HG03575 (cell line): Measurements from ENCODE around the gene ALKBH8.
"Not testable (repeated sequence)": the region's sequence is repeated elsewhere in the genome, so short reads cannot be mapped to it uniquely, and the experiment has no call there.

Experiments used
- ATAC-seq: cut with Tn5 transposase; IDR thresholded peaks from one replicate; pipeline ENCODE4 v1.9.1; 2021; ENCODE audit not compliant: unreplicated experiment, insufficient number of reproducible peaks, low FRiP score; ENCODE audit errors: extremely low read depth

The ALKBH8 gene

DNA sequence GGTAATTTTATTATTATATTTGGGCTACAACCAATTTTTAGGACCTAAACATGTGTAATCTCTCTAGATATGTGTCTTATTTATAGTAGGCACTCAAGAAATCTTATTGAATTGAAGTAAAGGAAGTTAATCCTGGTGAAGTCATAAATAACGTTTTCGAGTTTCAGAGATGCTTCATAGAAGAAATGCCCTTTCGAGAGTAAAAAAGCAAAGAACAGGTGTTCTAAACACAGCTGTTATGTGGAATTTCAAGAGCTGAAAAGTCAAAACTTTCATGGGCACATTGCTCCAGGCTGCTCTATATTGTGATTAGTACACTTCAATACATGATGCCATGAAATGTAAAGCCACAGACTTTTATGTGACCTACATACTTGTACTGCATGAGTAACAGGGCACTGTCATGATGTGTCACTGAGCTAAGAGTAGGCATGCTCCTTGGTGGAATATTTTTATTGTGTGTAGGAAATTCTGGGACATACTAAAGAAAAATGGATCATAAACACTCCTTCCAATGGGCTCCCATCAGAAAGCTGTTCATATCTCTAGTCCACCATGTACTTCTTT lies 18.2 kb upstream of the ALKBH8 start:
- no peak for ATAC-seq

DNA sequence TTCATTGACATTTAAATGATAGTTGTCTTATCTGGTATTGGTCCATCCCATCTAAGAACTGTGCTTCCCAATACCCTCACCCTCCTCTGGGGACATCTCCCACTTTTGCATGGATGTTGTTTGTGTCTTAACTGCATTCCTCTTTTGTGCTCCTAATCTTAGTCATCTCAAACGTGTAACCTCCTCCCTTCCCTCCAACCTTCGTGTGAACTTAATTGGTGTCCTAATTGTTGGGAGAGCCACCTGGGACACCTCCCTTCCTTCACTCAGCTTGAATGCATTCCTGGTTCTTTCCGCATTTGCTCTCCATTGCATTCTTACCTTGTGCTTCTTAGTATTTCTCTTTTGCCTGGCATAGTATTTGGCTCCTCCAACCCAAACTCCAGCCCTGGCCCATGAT lies 15.6 kb upstream of the ALKBH8 start:
- no peak for ATAC-seq

DNA sequence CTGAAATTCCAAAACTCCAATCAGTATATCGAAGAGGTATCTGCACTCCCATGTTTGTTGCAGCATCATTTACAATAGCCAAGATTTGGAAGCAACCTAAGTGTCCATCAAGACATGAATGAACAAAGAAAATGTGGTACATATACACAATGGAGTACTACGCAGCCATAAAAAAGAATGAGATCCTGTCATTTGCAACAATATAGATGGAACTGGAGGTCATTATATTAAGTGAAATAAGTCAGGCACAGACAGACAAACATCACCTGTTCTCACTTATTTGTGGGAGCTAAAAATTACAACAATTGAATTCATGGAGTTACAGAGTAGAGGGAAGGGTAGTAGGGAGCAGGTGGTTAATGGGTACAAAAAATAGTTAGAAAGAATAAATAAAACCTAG lies 13.6 kb upstream of the ALKBH8 start:
- ATAC-seq: not testable (repeated sequence)

DNA sequence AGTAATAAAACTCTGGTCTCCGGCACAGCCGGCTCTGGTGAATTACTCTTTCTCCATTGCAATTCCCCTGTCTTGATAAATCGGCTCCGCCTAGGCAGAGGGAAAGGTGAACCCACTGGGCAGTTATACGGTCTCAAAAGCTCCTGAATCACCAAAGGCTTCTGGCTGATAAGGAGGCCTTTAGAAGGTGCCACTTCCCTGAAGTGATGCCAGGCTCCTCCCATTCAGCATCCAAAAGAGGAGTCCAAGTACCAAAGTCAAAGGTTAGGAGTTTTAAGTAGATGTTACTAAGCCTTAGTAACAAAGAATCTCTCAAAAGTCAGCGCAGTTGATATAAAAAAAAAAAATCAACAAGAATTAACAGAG lies 11.8 kb upstream of the ALKBH8 start:
- no peak for ATAC-seq

DNA sequence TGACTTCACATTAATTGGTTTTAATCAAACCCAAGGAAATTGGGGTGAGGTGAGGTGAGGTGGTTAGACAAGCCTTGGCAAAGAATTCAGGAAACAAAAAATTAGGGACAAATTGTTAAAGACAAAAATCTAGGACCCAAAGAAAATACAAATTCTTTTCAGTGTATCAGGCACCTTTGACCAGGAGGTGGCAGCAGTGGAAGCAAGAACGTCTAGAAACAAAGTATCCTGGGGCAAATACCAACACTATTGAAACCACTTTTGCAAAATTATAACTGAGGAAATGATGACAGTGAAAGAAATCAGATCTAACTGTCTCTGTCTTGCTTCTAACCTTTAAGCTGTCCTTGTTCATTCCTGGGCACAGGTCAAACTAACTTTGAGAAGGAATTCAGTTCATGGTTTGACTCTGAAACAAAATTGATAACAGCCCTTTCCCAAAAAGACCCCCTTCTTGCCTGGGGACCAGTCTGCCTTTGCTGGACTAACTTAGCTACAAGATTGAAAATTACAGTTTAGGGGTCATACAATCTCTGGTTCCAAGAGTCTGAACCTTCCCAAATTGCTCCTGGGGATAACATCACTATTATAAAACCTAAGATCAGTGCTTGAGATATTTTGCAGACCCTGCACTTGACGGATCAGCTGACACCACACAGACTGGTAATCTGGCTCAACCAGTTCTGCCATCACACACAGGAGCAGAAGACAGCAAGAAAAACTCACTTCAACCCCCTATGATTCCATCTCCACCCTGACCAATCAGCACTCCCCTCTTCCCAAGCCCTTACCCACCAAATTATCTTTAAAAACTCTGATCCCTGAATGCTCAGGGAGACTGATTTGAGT lies 11.2 kb upstream of the ALKBH8 start:
- ATAC-seq: not testable (repeated sequence)

DNA sequence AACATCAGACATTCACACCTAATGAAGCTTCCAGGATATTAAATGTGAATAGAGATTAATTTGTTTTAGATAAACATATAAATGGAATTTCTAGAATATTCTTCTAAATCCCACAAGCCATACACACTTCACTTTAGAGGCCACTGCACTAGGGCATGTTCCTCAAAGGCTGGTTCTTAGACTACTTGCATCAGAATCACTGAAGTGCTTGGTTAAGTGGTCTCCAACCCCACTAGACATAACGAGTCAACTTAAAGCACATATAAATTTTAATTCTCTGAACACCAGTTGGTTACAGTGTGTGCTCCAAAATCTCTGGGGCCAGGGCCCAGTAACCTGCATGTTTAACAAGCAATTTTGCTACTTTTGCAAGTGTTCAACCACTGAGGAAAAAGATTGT lies 7.9 kb upstream of the ALKBH8 start:
- no peak for ATAC-seq

DNA sequence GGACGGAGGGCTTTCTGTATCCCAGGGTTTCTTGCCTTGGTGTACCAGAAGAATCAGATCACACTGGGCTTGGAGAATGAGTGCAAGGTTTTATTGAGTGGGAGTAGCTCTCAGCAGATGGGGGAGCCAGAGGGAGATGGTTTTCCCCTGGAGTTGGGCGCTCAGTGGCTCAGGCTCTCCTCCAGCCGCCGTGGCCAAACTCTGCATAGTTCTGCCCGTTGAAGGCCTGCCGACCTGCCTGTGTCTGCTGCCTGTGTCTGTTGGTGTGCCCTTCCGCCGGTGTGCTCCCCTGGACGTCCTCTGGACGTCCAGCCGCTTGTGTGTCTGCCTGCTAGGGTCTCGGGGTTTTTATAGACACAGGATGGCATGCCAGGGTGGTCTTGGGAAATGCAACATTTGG lies 4.5 kb upstream of the ALKBH8 start:
- ATAC-seq: no peak

DNA sequence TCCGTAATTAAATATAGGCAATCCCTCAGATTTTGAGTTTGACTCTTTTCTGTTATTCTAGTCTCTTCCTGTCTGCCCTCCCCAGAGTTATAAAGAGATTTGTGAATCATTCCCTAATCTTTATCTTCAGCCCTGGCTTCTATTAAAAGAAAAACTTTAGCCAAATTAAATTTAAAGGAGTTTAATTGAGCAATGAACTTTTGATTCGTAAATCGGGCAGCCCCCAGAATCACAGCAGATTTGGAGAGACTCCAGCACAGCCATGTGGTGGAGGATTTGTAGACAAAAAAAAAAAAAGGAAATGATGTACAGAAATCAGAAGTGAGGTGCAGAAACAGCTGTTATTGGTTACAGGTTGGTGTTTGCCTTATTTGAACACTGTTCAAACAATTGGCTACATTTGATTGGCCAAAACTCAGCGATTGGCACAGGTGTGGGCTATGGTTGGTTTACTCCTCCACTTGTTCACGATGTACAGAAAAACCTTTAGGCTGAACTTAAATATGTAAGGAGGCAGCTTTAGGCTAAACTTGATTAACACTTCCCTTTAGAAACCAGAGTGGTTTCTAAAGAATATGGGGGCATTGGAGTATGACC lies 2.3 kb upstream of the ALKBH8 start:
- no peak for ATAC-seq

DNA sequence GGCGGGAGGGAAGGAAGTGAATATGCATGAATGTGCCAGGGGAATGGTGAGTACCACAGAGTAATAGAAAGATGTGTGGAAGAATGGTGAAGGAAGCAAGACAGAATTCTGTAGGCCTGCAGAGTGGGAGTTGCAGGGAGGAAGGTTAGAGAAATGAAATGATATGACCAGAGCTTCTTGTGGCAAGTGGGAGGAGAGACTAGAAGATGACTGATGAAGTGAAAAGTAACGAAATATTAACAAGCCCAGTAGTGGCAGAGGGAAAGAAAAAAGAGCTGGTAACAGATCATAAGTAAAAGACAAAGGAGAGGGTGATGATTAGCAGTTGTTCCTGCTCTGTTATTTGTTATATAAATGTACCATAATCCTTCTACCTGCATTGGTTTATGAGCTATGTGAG lies 1.0 kb upstream of the ALKBH8 start:
- no peak for ATAC-seq

DNA sequence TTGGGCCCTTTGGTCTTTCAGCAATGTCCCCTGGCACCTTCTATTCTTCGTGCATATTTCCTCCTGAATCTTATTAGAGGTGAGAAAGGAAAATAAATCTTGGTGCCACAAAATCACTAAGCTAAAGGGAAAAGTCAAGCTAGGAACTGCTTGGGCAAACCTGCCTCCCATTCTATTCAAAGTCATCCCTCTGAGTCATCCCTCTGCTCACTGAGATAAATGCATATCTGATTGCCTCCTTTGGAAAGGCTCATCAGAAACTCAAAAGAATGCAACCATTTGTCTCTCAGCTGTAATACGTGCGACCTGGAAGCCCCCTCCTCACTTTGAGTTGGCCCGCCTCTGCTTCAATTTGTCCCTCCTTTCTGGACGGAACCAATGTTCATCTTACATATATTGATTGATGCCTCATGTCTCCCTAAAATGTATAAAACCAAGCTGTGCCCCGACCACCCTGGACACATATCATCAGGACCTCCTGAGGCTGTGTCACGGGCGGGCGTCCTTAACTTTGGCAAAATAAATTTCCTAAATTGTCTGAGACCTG lies 493 bp upstream of the ALKBH8 start:
- not testable (repeated sequence) for ATAC-seq

DNA sequence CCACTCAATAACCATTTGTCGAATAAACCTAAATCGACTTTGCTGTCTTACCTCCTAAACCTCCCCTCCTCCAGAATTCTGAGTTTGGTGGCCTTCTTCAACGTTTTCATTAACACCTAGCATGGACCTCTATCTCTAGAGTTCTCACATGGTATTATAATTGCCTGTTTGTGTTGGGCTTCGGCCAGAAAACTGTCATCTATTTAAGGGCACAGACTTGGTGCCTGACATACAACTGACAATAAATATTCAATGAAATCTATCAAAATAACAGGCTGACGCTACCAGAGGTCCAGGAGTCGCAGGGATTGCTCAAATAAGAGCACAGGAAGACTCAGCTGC lies 687 bp downstream of the ALKBH8 start:
- ATAC-seq: no peak

DNA sequence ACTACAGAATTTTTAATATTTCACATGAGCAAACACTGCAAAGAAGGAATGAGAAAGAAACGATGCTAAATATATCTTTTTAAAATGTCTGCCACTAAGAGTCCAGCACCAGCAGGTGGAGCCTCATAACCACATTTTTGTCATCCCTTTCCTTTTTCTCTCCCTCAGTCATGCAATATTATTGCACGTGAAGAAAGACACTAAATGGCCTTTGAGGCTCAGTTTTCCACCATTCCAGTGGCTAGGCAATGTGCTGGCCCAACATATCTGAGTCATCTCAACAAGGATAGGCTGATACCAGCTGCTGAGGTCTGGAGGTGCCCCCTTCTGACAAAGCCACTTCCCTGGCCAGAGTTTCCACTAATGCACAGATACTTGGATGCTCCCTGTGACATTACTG lies 1.8 kb downstream of the ALKBH8 start:
- ATAC-seq: peak; percentile 29

DNA sequence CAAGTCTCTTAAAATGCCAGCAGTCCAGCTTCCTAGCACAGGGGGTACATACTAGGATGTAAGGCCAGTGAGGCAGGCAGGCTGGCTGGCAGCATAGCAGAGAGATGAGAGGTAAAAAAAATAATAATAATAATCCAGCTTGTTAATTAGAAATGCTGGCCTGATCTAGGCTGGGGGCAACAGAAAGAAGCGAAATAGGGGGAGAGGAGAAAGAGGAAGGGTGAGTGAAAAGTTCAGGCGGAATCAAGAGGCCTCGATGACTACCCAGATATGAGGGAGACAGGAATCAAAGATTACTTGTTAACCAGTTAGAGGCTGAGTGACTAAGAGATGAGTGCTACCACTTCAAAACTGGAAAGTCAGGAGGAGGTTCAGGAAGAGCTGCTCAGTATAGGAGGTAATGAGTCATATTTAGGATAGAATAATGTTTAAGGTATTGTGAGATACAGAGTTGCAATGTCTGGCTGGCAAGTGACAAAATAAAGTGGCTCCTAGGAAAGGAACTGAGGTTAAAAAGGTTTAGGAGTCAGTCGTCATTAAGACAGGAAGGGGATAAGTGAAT lies 2.8 kb downstream of the ALKBH8 start:
- ATAC-seq: no peak

DNA sequence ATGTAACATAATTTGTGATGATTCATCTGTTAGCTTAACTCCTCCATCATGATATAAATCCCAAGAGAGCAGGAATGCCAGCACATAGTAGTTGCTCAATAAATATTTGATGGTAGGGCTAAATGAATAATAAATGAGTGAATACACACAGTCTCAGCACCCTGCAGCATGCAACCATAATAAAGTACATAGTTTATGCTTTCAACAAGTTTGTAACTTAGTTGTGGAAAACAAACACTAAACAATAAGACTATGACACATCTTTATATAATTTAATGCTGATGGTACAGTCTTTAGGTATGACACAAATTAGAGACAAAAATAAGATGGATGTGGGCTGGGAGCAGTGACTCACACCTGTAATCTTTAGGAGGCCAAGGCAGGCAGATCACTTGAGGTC lies 3.8 kb downstream of the ALKBH8 start:
- no peak for ATAC-seq

DNA sequence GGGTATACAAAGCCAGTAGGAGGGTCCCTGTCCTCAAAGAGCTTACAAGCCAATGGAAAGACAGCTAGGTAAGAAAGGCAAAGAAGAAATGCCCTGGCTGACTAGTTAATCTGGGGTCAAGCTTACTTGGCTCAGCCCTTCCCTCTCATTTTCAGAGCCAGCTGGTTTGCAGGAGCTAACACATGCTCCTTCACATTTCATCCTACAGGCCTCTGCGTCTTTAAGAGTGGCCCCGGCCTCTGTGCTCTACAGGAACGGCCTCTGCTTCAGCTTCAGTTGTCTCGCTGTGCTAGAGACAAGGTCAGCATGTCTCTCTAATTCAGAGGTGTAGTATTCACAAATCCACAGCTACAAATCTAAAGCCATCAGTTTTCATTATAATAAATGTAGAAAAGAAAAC lies 15.2 kb downstream of the ALKBH8 start:
- no peak for ATAC-seq

DNA sequence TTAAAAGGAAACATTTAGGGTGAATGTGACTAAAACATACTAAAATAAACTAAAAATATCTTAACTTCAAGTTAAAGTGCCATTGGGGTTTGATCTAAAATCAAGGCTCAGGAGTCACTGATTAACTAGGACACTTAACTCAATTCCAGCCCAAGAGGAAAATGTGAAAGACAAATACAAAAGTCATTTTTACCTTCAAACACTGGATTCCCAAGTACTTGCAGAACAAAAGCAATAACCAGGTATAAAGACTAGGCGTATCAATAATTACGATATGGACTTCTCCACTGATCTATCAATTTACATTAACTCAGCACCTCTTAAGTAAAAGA lies 15.6 kb downstream of the ALKBH8 start:
- ATAC-seq: no peak

DNA sequence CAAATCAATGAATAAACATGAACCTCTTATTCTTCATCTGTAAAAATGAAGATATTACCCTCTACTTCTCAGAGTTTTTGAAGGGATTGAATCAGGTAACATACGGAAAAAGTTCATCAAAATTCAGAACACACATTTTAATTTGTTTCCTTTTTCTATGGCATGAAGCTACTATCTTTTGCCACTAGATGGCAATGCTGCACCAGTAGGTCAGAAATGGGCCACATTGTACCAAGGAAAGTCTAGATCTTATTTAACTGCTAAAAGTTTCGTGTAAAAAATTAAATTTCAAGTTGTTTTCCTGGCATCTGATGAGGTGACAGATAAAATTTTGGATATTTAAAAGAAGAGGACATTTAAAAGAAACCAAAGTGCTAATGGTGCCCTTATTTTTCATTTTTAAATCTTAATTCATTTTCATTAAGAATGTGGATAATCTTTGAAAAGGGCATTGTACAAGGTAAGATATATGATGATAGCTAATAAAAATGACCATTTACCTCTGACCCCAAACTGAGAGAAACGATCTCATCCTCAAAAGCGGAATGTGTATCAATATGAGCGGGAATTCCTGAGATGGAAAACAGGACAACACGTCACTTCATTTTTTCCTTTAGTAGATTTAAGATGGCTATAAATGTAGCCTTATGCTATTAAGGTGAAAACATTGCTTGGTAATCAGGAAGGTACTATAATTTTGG lies 16.1 kb downstream of the ALKBH8 start:
- no peak for ATAC-seq

DNA sequence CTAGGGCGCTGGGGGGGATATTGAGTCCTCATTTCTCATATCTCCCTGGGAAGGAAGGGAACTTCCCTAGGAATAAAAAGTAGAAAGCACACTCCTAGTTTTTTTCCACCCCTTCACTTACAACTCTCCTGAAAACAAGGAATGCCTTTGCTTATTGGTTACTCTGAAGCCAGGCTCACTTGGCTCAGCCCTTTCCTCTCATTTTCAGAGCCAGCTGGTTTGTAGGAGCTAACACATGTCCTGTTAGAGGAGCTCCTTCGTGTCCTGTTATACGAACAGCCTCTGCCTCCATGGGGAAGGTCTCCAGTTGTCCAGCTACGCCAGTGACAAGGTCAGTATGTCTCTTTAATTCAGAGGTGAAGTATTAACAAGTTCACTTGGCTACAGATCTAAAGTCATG lies 17.6 kb downstream of the ALKBH8 start:
- ATAC-seq: no peak

DNA sequence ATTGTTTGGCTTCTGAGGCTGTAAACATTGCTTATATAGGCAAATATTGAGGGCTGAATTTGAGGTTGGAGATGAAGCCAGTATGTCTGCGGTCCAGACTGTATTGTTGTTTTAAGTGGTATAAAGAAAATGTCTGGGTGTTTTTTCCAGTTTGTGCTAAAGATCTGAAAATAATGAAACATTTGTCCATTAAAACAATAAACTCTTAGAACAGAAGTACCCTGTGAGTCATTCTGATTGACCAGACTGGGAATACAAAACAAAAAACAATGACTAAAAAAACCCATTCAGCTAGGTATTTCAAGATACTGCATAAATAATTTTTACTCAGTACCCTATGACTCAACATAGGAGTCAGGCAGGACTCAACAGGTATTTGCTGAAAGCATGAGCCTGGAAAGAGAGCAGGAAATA lies 20.4 kb downstream of the ALKBH8 start:
- ATAC-seq: no peak

DNA sequence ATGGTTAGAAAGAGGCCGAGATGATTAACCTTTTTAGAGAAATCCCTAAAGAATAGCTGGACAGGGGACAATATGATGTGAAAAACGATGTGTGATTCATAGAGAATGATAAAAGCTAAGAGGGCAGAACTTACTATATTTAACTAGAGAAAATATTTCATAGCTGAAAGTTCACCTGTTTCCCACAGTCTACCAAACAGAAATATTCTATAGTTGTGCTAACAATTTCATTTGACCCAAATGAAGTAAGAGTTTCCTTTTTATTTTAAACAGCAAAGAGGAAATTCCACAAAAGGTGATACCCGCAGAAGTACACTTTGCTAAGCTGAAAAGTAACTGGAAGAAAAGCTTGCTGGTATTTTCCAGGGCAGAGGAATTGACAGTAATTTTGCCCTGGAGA lies 26.7 kb downstream of the ALKBH8 start:
- ATAC-seq: no peak
